Left ventricle myocardium inferior (tissue), 1 donor: ENCODE measurements around the gene MSI2. TPM values are rescaled to one million over a fixed set of nuclear protein-coding genes. Genes with fewer than 3 reads are reported as not detected.
"Not testable (repeated sequence)": the region's sequence is repeated elsewhere in the genome, so short reads cannot be mapped to it uniquely, and the experiment has no call there.

Experiments
- DNase-seq: peaks from one replicate; pipeline ENCODE4 v3.0.0-alpha.2; 2020
- H3K27ac ChIP-seq: fragments of 200-600 bp; replicated peaks from 2 replicates; pipeline ENCODE4 v1.8.0; 2021
- H3K27me3 ChIP-seq: fragments of 200-600 bp; 2 replicates; pipeline ENCODE4 v1.8.0; 2021; ENCODE audit warnings: low read depth
- H3K36me3 ChIP-seq: fragments of 200-600 bp; 2 replicates; pipeline ENCODE4 v1.8.0; 2021
- H3K4me1 ChIP-seq: fragments of 200-600 bp; 2 replicates; pipeline ENCODE4 v1.8.0; 2021
- H3K4me3 ChIP-seq: fragments of 200-600 bp; 2 replicates; pipeline ENCODE4 v1.8.0; 2021; ENCODE audit warnings: mild to moderate bottlenecking, moderate library complexity
- H3K9me3 ChIP-seq: fragments of 200-600 bp; replicated peaks from 2 replicates; pipeline ENCODE4 v1.8.0; 2021
- CTCF ChIP-seq: fragments of 200-600 bp; IDR thresholded peaks from 2 replicates; pipeline ENCODE4 v1.8.0; 2021; ENCODE audit warnings: antibody characterized with exemption, mild to moderate bottlenecking, borderline replicate concordance
- intact Hi-C: fragments of 100-400 bp; cut with micrococcal nuclease; formaldehyde crosslinking; loops from one replicate; pipeline ENCODE4 v1.11.0; 2022
- total RNA-seq: library from RNA; stranded (reverse); fragmentation: NEBNext Ultra II Directional; extraction: Animal tissue kit (Norgen Biotek cat#: 25700); gene quantifications from one replicate; pipeline ENCODE4 v1.2.1, GENCODE V29; 2021
- donor health status: DM: no; HTN: yes; CAD: no; lungs with severe emphysema.

MSI2 gene
- total RNA-seq, 1 donor from 2014 or later = 118 TPM

- Histone ChIP-seq H3K4me1 (peaks cover 27% of the 10 kb centered on the region), H3K9me3 (no peaks in the 10 kb centered on the region), H3K36me3 (no peaks in the 10 kb centered on the region), H3K27ac (no peak overlapping the region), H3K27me3 (no peaks in the 10 kb centered on the region), H3K4me3 (no peak overlapping the region)
- DNase-seq = no peak
- intact Hi-C loops = no loop called here
- no peak for TF ChIP-seq CTCF
Observed at GRCh38 chr17:57498443-57498842, 242.1 kb downstream of the MSI2 start.

- H3K36me3 ChIP-seq, H3K27me3 ChIP-seq, DNase-seq, intact Hi-C loops, H3K4me3 ChIP-seq, H3K9me3 ChIP-seq, H3K27ac ChIP-seq: not testable (repeated sequence)
- H3K4me1 ChIP-seq = peaks cover 27% of the 10 kb centered on the region
Observed at GRCh38 chr17:57499221-57499620, 242.9 kb downstream of the MSI2 start.

GRCh38 chr17:57499648-57500049, 243.3 kb downstream of the MSI2 start:
- peaks cover 27% of the 10 kb centered on the region for H3K4me1 ChIP-seq
- no peaks in the 10 kb centered on the region for H3K36me3 ChIP-seq
- intact Hi-C loops = no loop called here
- no peaks in the 10 kb centered on the region for H3K27me3 ChIP-seq
- no peak for TF ChIP-seq CTCF
- no peaks in the 10 kb centered on the region for H3K9me3 ChIP-seq
- no peak overlapping the region for H3K4me3 ChIP-seq
- DNase-seq = no peak
- H3K27ac ChIP-seq = no peak overlapping the region

- Histone ChIP-seq H3K9me3 (no peaks in the 10 kb centered on the region), H3K4me1 (peaks cover 31% of the 10 kb centered on the region), H3K4me3 (no peak overlapping the region), H3K27ac (no peak overlapping the region), H3K36me3 (no peaks in the 10 kb centered on the region), H3K27me3 (no peaks in the 10 kb centered on the region)
- TF ChIP-seq CTCF = no peak
- DNase-seq = no peak
- intact Hi-C loops = no loop called here
Observed at GRCh38 chr17:57501016-57501415, 244.7 kb downstream of the MSI2 start.

- Histone ChIP-seq H3K4me1 (peaks cover 31% of the 10 kb centered on the region), H3K27me3 (no peaks in the 10 kb centered on the region), H3K27ac (no peak overlapping the region), H3K9me3 (no peaks in the 10 kb centered on the region), H3K4me3 (no peak overlapping the region), H3K36me3 (no peaks in the 10 kb centered on the region)
- DNase-seq = no peak
- TF ChIP-seq CTCF = no peak
- intact Hi-C loops = no loop called here
Observed at GRCh38 chr17:57502022-57502421, 245.7 kb downstream of the MSI2 start.

GRCh38 chr17:57502811-57503241, 246.5 kb downstream of the MSI2 start:
- TF ChIP-seq CTCF = no peak
- intact Hi-C loops = no loop called here
- H3K9me3 ChIP-seq = no peaks in the 10 kb centered on the region

More at GRCh38 chr17:57502811-57503241, 246.5 kb downstream of the MSI2 start:
- no peak overlapping the region for H3K27ac ChIP-seq
- H3K4me3 ChIP-seq = no peak overlapping the region
- no peak for DNase-seq
- no peaks in the 10 kb centered on the region for H3K36me3 ChIP-seq
- H3K27me3 ChIP-seq = no peaks in the 10 kb centered on the region
- peaks cover 29% of the 10 kb centered on the region for H3K4me1 ChIP-seq
